ENCODE data around the gene CDK3.

CDK3 gene

GRCh38 chr17:75981019-75981615 is 19.5 kb upstream of the CDK3 start:
- TF ChIP-seq, protein P1, sequence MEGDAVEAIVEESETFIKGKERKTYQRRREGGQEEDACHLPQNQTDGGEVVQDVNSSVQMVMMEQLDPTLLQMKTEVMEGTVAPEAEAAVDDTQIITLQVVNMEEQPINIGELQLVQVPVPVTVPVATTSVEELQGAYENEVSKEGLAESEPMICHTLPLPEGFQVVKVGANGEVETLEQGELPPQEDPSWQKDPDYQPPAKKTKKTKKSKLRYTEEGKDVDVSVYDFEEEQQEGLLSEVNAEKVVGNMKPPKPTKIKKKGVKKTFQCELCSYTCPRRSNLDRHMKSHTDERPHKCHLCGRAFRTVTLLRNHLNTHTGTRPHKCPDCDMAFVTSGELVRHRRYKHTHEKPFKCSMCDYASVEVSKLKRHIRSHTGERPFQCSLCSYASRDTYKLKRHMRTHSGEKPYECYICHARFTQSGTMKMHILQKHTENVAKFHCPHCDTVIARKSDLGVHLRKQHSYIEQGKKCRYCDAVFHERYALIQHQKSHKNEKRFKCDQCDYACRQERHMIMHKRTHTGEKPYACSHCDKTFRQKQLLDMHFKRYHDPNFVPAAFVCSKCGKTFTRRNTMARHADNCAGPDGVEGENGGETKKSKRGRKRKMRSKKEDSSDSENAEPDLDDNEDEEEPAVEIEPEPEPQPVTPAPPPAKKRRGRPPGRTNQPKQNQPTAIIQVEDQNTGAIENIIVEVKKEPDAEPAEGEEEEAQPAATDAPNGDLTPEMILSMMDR (IDR thresholded peaks at IDR 0.05; ENCODE audit: borderline replicate concordance, insufficient read depth, low read depth, low read length) = no peak
- H3K4me3 ChIP-seq (ENCODE audit: low read depth, low read length) = no peak overlapping the region

- no peak overlapping the region for H3K4me3 ChIP-seq (ENCODE audit: low read depth, low read length)
- TF ChIP-seq, protein P1 (IDR thresholded peaks at IDR 0.05; ENCODE audit: borderline replicate concordance, insufficient read depth, low read depth, low read length) = no peak
Observed at GRCh38 chr17:75983501-75984181, 17.0 kb upstream of the CDK3 start.

GRCh38 chr17:75985986-75986385 is 14.7 kb upstream of the CDK3 start:
- H3K4me3 ChIP-seq (ENCODE audit: low read depth, low read length) = no peak overlapping the region
- TF ChIP-seq, protein P1 (IDR thresholded peaks at IDR 0.05; ENCODE audit: borderline replicate concordance, insufficient read depth, low read depth, low read length) = no peak

GRCh38 chr17:75987041-75987440 is 13.6 kb upstream of the CDK3 start:
- TF ChIP-seq, protein P1 (IDR thresholded peaks at IDR 0.05; ENCODE audit: borderline replicate concordance, insufficient read depth, low read depth, low read length) = no peak
- no peak overlapping the region for H3K4me3 ChIP-seq (ENCODE audit: low read depth, low read length)

- TF ChIP-seq, protein P1 (IDR thresholded peaks at IDR 0.05; ENCODE audit: borderline replicate concordance, insufficient read depth, low read depth, low read length) = no peak
Observed at GRCh38 chr17:75991396-75991795, 9.3 kb upstream of the CDK3 start.

GRCh38 chr17:75994802-75995370 is 5.8 kb upstream of the CDK3 start:
- no peak overlapping the region for H3K4me3 ChIP-seq (ENCODE audit: low read depth, low read length)
- TF ChIP-seq, protein P1 (IDR thresholded peaks at IDR 0.05; ENCODE audit: borderline replicate concordance, insufficient read depth, low read depth, low read length) = no peak

More at GRCh38 chr17:75991396-75991795, 9.3 kb upstream of the CDK3 start:
- H3K4me3 ChIP-seq (ENCODE audit: low read depth, low read length) = no peak overlapping the region

Measured in GM12875 (cell line).